ENCODE data around the gene AEBP1.
"Not testable (repeated sequence)": the region's sequence is repeated elsewhere in the genome, so short reads cannot be mapped to it uniquely, and the experiment has no call there.

The AEBP1 gene

GRCh38 chr7:44117801-44118429 lies 13.8 kb downstream of the AEBP1 start:
- no peak for DNase-seq (ENCODE audit: low spot score)

- no peak for DNase-seq (ENCODE audit: low spot score)
Observed at GRCh38 chr7:44119829-44120380, 15.8 kb downstream of the AEBP1 start.

DNA sequence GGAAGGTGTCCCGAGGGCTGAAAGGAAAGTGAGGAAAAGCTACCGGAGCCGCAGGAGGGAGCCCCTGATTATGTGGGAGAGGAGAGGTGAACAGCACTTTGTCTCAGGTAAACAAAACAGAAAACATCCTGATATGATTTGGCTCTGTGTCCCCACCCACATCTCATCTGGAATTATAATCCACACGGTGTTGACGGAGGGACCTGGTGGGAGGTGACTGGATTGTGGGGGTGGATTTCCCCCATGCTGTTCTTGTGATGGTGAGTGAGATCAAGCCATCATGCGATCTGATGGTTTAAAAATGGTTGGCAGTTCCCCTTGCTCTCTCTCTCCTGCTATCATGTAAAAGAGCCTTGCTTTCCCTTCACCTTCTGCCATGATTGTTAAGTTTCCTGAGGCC lies 16.2 kb downstream of the AEBP1 start:
- no peak for DNase-seq (ENCODE audit: low spot score)

GRCh38 chr7:44121761-44122420 lies 17.7 kb downstream of the AEBP1 start:
- no peak for DNase-seq (ENCODE audit: low spot score)

GRCh38 chr7:44122529-44122928 lies 18.4 kb downstream of the AEBP1 start:
- DNase-seq (ENCODE audit: low spot score) = no peak

DNA sequence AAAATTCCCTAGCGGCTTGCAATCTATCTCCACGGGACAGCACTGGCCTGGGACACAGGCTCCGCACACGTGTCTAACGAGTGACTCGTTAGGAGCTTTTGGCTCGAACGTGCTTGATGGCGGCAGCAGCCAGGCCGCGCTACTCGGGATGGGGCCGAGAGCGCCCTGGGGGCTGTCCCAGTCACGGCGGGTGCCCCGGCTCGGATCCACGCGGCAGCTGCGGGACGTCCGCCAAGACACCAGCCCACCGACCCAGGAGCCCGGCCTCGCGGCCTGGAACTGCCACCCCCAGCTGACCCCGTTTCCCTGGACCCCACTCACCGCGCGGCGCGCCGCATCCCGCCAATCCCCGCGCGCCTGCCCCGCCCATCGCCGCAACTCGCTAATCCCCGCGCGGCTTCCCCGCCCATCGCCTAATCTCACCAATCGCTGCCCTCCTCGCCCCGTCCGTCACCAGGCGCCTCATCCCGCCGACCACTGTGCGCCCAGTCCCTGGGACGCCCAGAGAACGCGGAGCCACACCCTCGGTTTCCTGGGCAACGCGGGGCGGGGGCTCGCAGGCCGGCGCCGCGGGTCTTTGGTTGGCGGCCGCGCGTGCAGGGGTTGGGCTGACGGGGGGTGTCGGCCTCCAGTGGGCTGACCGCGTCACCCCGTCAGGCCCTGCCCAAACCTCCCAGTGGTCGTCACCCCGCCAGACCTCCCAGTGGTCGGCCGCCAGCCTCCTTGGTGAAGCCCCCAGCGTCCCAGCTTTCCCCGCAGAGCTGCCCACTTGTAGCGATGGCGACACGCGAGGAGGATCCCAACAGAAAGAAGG lies 19.3 kb downstream of the AEBP1 start, which contains the start of gene POLD2:
Gene POLD2 (minus strand): TSS at position 359 of the 814 bp plus-strand sequence. CDS start 1,495 bp downstream, outside the sequence.
- peak; percentile 96 for DNase-seq (ENCODE audit: low spot score)

DNA sequence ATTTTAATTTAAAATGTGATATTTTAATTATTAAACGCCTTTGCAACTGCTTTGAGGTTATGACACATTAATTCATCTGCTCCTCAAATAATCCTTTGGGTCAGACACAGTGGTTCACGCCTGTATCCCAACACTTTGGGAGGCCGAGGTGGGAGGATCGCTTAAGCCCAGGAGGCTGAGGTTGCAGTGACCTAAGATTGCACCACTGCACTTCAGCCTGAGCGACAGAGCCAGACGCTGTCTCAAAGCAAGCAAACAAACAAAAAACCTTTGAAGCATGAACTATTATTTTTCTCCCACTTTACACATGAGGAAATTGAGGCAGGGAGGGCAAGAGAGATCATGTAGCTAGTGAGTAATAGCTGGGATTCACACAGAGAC lies 20.7 kb downstream of the AEBP1 start:
- no peak for DNase-seq (ENCODE audit: low spot score)

GRCh38 chr7:44126574-44126973 lies 22.4 kb downstream of the AEBP1 start:
- DNase-seq (ENCODE audit: low spot score) = not testable (repeated sequence)

GRCh38 chr7:44127161-44127560 lies 23.0 kb downstream of the AEBP1 start:
- no peak for DNase-seq (ENCODE audit: low spot score)

GRCh38 chr7:44128721-44129582 lies 24.8 kb downstream of the AEBP1 start:
- no peak for DNase-seq (ENCODE audit: low spot score)

GRCh38 chr7:44131173-44132029 lies 27.3 kb downstream of the AEBP1 start:
- no peak for DNase-seq (ENCODE audit: low spot score)

- DNase-seq (ENCODE audit: low spot score) = no peak
Observed at GRCh38 chr7:44132039-44132438, 27.9 kb downstream of the AEBP1 start.

GRCh38 chr7:44133295-44133694 lies 29.1 kb downstream of the AEBP1 start:
- no peak for DNase-seq (ENCODE audit: low spot score)

GRCh38 chr7:44134943-44135628 lies 30.9 kb downstream of the AEBP1 start:
- no peak for DNase-seq (ENCODE audit: low spot score)

DNA sequence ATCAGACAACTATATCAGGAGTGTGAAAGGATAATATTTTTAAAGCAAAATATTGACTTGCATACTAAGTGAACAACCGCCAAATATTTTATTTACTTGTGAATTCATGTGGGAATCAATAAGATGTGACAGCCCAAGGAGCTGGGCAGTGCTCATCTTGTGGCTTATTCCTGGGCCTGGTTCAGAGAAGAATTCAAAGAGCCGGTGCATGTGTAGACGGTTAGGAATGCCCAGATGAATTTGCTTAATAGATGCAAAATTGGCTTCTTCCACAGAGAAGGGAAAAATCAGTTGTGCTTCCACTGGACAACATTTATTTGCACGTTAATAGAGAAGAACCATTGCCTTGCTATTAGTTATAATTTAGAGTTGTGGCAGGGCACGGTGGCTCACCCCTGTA lies 32.6 kb downstream of the AEBP1 start:
- DNase-seq (ENCODE audit: low spot score) = no peak

GRCh38 chr7:44138698-44139097 lies 34.6 kb downstream of the AEBP1 start:
- DNase-seq (ENCODE audit: low spot score) = no peak

- no peak for DNase-seq (ENCODE audit: low spot score)
Observed at GRCh38 chr7:44139311-44140010, 35.3 kb downstream of the AEBP1 start.

GRCh38 chr7:44140341-44140740 lies 36.2 kb downstream of the AEBP1 start:
- no peak for DNase-seq (ENCODE audit: low spot score)

DNA sequence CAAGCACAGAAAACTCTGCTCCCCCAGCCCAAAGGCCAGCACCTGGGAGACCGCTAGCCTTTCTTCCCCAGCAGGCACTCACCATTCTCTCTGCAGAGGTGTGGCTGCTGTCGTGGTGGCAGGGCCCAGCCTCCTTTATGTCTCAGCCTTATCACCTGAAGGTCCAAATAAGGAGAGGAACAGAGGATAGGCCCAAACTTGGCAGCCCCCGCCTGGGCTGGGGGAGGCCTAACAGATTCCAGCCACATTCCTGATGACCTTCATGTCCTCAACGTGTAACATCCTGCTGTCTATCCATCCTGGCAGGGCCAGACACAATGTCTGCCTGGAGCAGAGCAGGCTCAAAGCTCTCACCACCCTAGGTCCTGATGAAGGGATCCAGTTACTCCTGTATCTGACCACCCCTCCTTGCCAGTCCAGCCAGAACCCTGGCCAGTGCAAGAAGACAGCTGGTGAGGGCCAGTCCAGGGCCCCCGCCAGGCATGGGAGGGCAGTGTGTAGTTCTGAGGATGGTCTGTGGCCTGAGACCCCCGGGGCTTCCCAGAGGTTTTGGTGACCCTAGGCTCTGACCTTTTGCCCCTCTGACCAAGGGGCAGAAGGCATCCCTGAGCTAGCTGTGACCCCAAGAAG lies 37.2 kb downstream of the AEBP1 start, which contains the start of gene MYL7:
Gene MYL7 (minus strand): TSS at position 112 of the 630 bp plus-strand sequence. CDS start 27 bp downstream, at position 85.
- DNase-seq (ENCODE audit: low spot score) = no peak

Data from globus pallidus (tissue), 1 donor.